ENCODE measurements around the gene METTL8.

The METTL8 gene

DNA sequence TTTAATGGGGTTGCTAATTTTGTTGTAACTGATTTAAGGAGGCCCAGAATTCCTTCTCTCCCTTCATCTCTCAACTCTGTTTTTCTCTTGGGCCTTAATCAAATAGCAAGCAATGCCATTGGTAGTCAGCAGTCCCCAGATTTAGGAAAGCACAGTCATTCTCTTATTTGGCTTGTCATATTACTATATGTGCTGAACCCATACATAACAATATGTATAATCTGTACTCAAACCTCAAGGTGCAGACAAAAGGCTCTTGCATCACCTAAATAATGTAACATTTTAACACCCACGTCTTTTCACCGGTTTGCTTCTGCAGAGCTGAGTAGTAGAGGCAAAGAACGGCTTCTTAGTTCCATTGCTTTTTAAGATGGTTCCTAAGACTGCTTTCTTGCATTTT is 33.4 kb downstream of the METTL8 start:
- no peak for TF ChIP-seq SUZ12 (IDR thresholded peaks at IDR 0.05; ENCODE audit: extremely low read depth, insufficient read depth, insufficient read length)
- no peak for TF ChIP-seq YY1 (IDR thresholded peaks at IDR 0.05; ENCODE audit: insufficient read depth, insufficient read length)
- TF ChIP-seq ZNF274 (IDR thresholded peaks at IDR 0.05; ENCODE audit: low read depth, low read length): no peak
- Histone ChIP-seq H3K36me3 (ENCODE audit: insufficient read depth, insufficient read length, low read length) (no peaks in the 10 kb centered on the region), H3K9me3 (ENCODE audit: insufficient read depth, low read length) (peaks cover 17% of the 10 kb centered on the region), H3K4me1 (ENCODE audit: insufficient read depth, insufficient read length) (no peaks in the 10 kb centered on the region), H3K27me3 (ENCODE audit: insufficient read depth, insufficient read length) (no peaks in the 10 kb centered on the region), H3K9ac (ENCODE audit: insufficient read length, low read depth) (no peak overlapping the region), H3K4me3 (ENCODE audit: insufficient read length, low read depth) (no peak overlapping the region)
- DNase-seq (ENCODE audit: low read depth, low spot score): no peak

DNA sequence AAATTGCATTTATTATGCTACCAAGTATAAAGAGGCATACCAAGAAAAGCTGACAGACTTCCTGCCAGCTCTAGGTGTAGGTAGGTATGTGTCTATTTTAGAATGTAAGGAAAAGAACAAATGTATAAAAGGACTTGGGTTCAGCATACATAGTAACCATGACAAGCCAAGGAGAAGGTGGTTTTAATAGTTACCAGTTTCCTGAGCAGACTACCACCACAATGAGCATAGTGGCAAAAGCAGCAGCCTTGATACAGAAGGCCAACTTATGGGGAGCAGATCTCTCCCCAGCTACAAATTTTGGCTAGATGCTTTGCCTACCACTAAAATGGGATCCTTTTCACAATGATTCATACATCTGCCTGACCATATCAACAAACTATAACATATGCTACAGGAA is 34.5 kb downstream of the METTL8 start:
- no peak for DNase-seq (ENCODE audit: low read depth, low spot score)
- H3K27me3 ChIP-seq (ENCODE audit: insufficient read depth, insufficient read length): no peaks in the 10 kb centered on the region
- no peaks in the 10 kb centered on the region for H3K4me1 ChIP-seq (ENCODE audit: insufficient read depth, insufficient read length)
- H3K4me3 ChIP-seq (ENCODE audit: insufficient read length, low read depth): no peak overlapping the region
- no peak overlapping the region for H3K9ac ChIP-seq (ENCODE audit: insufficient read length, low read depth)
- peaks cover 17% of the 10 kb centered on the region for H3K9me3 ChIP-seq (ENCODE audit: insufficient read depth, low read length)
- no peaks in the 10 kb centered on the region for H3K36me3 ChIP-seq (ENCODE audit: insufficient read depth, insufficient read length, low read length)
- no peak for TF ChIP-seq YY1 (IDR thresholded peaks at IDR 0.05; ENCODE audit: insufficient read depth, insufficient read length)
- TF ChIP-seq ZNF274 (IDR thresholded peaks at IDR 0.05; ENCODE audit: low read depth, low read length): no peak
- TF ChIP-seq SUZ12 (IDR thresholded peaks at IDR 0.05; ENCODE audit: extremely low read depth, insufficient read depth, insufficient read length): no peak

DNA sequence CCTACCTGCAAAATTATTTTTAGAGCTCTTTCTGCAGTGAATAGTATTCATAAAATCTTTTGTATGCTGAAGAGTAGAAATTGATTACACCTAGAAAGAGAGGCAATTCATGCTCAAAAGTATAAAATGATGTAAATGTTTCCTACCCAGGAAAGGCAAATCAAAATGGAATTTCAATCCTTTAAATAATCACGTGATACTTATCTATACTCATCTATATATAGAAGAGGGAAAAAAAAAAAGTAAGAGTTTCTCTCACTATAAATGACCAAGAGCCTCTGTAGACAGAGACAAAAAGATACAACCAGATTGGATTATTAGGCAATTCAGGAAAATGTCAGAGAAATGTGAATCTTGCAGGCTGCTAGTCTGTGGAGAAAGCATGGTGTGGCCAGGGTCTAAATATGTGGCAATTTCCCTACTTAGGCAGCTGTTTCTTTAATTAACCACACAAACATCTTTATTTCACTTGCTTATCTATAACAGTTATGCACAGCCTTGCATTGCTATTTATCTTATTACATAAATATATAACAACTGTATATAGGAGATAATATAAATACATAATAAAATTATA is 39.5 kb downstream of the METTL8 start:
- DNase-seq (ENCODE audit: low read depth, low spot score): no peak
- H3K4me3 ChIP-seq (ENCODE audit: insufficient read length, low read depth): no peak overlapping the region
- H3K27me3 ChIP-seq (ENCODE audit: insufficient read depth, insufficient read length): no peaks in the 10 kb centered on the region
- no peaks in the 10 kb centered on the region for H3K9me3 ChIP-seq (ENCODE audit: insufficient read depth, low read length)
- H3K9ac ChIP-seq (ENCODE audit: insufficient read length, low read depth): no peak overlapping the region
- TF ChIP-seq YY1 (IDR thresholded peaks at IDR 0.05; ENCODE audit: insufficient read depth, insufficient read length) (no peak), ZNF274 (IDR thresholded peaks at IDR 0.05; ENCODE audit: low read depth, low read length) (no peak), SUZ12 (IDR thresholded peaks at IDR 0.05; ENCODE audit: extremely low read depth, insufficient read depth, insufficient read length) (no peak)
- H3K4me1 ChIP-seq (ENCODE audit: insufficient read depth, insufficient read length): no peaks in the 10 kb centered on the region
- H3K36me3 ChIP-seq (ENCODE audit: insufficient read depth, insufficient read length, low read length): peaks cover 4% of the 10 kb centered on the region

DNA sequence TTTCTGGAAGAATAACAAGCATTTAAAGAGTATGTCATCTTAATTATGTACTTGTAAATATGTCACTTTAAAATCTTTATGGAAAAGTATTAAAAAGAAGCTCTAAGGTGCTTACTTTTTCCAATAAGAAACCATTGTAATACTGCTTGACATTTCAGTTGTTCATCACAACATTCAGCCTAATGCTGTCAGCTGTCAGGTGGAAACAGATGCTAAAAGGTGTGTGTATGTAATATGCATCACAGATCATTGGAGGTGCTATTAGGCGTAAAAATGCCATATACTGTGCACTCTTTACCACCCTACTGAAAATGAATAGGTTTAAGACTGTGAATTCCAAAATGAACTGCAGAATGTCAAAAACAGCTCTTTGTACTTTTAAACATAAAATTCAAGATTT is 40.3 kb downstream of the METTL8 start:
- no peak overlapping the region for H3K9ac ChIP-seq (ENCODE audit: insufficient read length, low read depth)
- H3K27me3 ChIP-seq (ENCODE audit: insufficient read depth, insufficient read length): no peaks in the 10 kb centered on the region
- peaks cover 4% of the 10 kb centered on the region for H3K36me3 ChIP-seq (ENCODE audit: insufficient read depth, insufficient read length, low read length)
- H3K9me3 ChIP-seq (ENCODE audit: insufficient read depth, low read length): no peaks in the 10 kb centered on the region
- DNase-seq (ENCODE audit: low read depth, low spot score): no peak
- no peaks in the 10 kb centered on the region for H3K4me1 ChIP-seq (ENCODE audit: insufficient read depth, insufficient read length)
- H3K4me3 ChIP-seq (ENCODE audit: insufficient read length, low read depth): no peak overlapping the region
- TF ChIP-seq YY1 (IDR thresholded peaks at IDR 0.05; ENCODE audit: insufficient read depth, insufficient read length) (no peak), SUZ12 (IDR thresholded peaks at IDR 0.05; ENCODE audit: extremely low read depth, insufficient read depth, insufficient read length) (no peak), ZNF274 (IDR thresholded peaks at IDR 0.05; ENCODE audit: low read depth, low read length) (no peak)

DNA sequence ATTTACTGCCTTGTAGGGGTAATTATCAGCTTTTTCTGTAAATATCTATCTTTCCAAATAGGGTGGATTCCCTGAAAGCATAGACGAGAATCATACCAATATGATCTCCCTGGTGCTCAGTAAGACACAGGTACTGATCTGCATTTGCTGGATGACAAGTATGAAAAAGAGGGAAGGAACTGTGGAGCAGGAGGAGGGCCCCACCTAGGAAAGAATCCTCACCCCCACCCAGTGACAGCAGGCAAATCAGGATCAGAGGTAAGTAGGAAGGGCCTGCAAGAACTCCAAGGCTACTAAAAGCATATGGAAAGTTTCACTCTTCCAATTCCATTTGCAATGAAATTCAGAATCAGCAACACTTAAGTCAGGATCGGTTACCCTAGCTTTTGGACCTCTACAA is 42.3 kb downstream of the METTL8 start:
- Histone ChIP-seq H3K36me3 (ENCODE audit: insufficient read depth, insufficient read length, low read length) (peaks cover 4% of the 10 kb centered on the region), H3K27me3 (ENCODE audit: insufficient read depth, insufficient read length) (no peaks in the 10 kb centered on the region), H3K4me1 (ENCODE audit: insufficient read depth, insufficient read length) (peaks cover 3% of the 10 kb centered on the region), H3K9ac (ENCODE audit: insufficient read length, low read depth) (no peak overlapping the region), H3K4me3 (ENCODE audit: insufficient read length, low read depth) (no peak overlapping the region), H3K9me3 (ENCODE audit: insufficient read depth, low read length) (no peaks in the 10 kb centered on the region)
- TF ChIP-seq YY1 (IDR thresholded peaks at IDR 0.05; ENCODE audit: insufficient read depth, insufficient read length) (no peak), ZNF274 (IDR thresholded peaks at IDR 0.05; ENCODE audit: low read depth, low read length) (no peak), SUZ12 (IDR thresholded peaks at IDR 0.05; ENCODE audit: extremely low read depth, insufficient read depth, insufficient read length) (no peak)
- DNase-seq (ENCODE audit: low read depth, low spot score): no peak

DNA sequence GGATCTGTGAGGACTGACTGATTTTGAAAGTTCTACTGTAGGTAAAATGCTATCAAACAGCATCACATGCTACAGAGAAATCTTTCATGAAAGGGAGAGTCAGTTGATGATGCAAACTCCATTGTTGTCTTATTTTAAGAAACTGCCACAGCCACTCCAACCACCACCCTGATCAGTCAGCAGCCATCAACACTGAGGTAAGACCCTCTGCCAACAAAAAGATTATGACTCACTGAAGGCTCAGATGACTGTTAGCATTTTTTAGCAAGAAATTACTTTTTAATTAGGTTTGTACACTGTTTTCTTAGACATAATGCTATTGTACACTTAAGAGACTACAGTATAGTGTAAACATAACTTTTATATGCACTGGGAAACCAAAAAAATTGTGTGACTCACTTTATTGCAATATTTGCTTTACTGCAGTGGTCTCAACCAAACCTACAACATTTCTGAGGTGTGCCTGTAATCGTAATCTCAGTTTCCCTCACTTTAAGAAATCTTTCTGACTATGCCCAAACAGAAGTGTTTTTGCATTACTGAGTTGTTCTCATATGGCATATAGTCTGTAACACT is 42.8 kb downstream of the METTL8 start:
- H3K9me3 ChIP-seq (ENCODE audit: insufficient read depth, low read length): no peaks in the 10 kb centered on the region
- no peak for DNase-seq (ENCODE audit: low read depth, low spot score)
- TF ChIP-seq YY1 (IDR thresholded peaks at IDR 0.05; ENCODE audit: insufficient read depth, insufficient read length): no peak
- TF ChIP-seq SUZ12 (IDR thresholded peaks at IDR 0.05; ENCODE audit: extremely low read depth, insufficient read depth, insufficient read length): no peak
- no peak for TF ChIP-seq ZNF274 (IDR thresholded peaks at IDR 0.05; ENCODE audit: low read depth, low read length)
- H3K4me3 ChIP-seq (ENCODE audit: insufficient read length, low read depth): no peak overlapping the region
- H3K4me1 ChIP-seq (ENCODE audit: insufficient read depth, insufficient read length): peaks cover 3% of the 10 kb centered on the region
- no peaks in the 10 kb centered on the region for H3K27me3 ChIP-seq (ENCODE audit: insufficient read depth, insufficient read length)
- H3K36me3 ChIP-seq (ENCODE audit: insufficient read depth, insufficient read length, low read length): peaks cover 4% of the 10 kb centered on the region
- H3K9ac ChIP-seq (ENCODE audit: insufficient read length, low read depth): no peak overlapping the region

DNA sequence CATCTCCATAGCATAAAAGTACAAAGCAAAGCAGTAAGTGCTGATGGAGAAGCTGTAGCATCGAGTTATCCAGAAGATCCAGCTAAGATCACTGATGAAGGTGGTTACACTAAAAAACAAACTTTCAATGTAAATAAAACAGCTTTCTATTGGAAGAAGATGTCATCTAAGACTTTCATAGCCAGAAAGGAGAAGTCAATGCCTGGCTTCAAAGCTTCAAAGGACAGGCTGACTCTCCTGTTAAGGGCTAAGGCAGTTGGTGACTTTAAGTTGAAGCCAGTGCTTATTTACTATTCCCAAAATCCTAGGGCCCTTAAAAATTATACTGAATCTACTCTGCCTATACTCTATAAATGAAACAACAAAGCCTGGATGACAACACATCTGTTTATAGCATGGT is 44.0 kb downstream of the METTL8 start:
- H3K4me3 ChIP-seq (ENCODE audit: insufficient read length, low read depth): no peak overlapping the region
- H3K9me3 ChIP-seq (ENCODE audit: insufficient read depth, low read length): no peaks in the 10 kb centered on the region
- TF ChIP-seq SUZ12 (IDR thresholded peaks at IDR 0.05; ENCODE audit: extremely low read depth, insufficient read depth, insufficient read length) (no peak), ZNF274 (IDR thresholded peaks at IDR 0.05; ENCODE audit: low read depth, low read length) (no peak), YY1 (IDR thresholded peaks at IDR 0.05; ENCODE audit: insufficient read depth, insufficient read length) (no peak)
- peaks cover 3% of the 10 kb centered on the region for H3K4me1 ChIP-seq (ENCODE audit: insufficient read depth, insufficient read length)
- DNase-seq (ENCODE audit: low read depth, low spot score): no peak
- H3K36me3 ChIP-seq (ENCODE audit: insufficient read depth, insufficient read length, low read length): peaks cover 4% of the 10 kb centered on the region
- no peaks in the 10 kb centered on the region for H3K27me3 ChIP-seq (ENCODE audit: insufficient read depth, insufficient read length)
- no peak overlapping the region for H3K9ac ChIP-seq (ENCODE audit: insufficient read length, low read depth)

All from NT2/D1 (cell line).